Hepatocyte (in vitro differentiated cells): ENCODE results near the gene NCBP3. TPM values are rescaled to one million over a fixed set of nuclear protein-coding genes. Genes with fewer than 3 reads are reported as not detected.

Experiments used
- DNase-seq: peaks from one replicate; pipeline ENCODE4 v3.0.0-alpha.2; 2016; ENCODE audit warnings: low spot score
- H2AFZ ChIP-seq: fragments of 200-600 bp; sonication (generic); 2 replicates; pipeline ENCODE4 v1.6.0; 2016; ENCODE audit warnings: antibody characterized with exemption, mild to moderate bottlenecking
- H3K27ac ChIP-seq: fragments of 200-600 bp; sonication (generic); 2 replicates; pipeline ENCODE4 v1.5.1; 2016; ENCODE audit warnings: mild to moderate bottlenecking
- H3K27me3 ChIP-seq: fragments of 200-600 bp; sonication (generic); 2 replicates; pipeline ENCODE4 v1.6.1; 2016
- H3K36me3 ChIP-seq: fragments of 200-600 bp; sonication (generic); replicated peaks from 2 replicates; pipeline ENCODE4 v1.5.1; 2016; ENCODE audit warnings: low read depth; ENCODE audit not compliant: insufficient read depth
- H3K4me1 ChIP-seq: fragments of 200-600 bp; sonication (generic); 2 replicates; pipeline ENCODE4 v1.5.1; 2016; ENCODE audit warnings: mild to moderate bottlenecking, moderate library complexity; ENCODE audit not compliant: insufficient read depth
- H3K4me2 ChIP-seq: fragments of 200-600 bp; sonication (generic); 2 replicates; pipeline ENCODE4 v1.6.0; 2016
- H3K4me3 ChIP-seq: fragments of 200-600 bp; sonication (generic); 2 replicates; pipeline ENCODE4 v1.5.1; 2016; ENCODE audit warnings: mild to moderate bottlenecking
- H3K79me2 ChIP-seq: fragments of 200-600 bp; sonication (generic); 2 replicates; pipeline ENCODE4 v1.6.0; 2017; ENCODE audit warnings: mild to moderate bottlenecking
- H3K9me2 ChIP-seq: fragments of 200-600 bp; sonication (generic); replicated peaks from 2 replicates; pipeline ENCODE4 v1.6.0; 2017; ENCODE audit warnings: mild to moderate bottlenecking; ENCODE audit not compliant: insufficient read depth
- H3K9me3 ChIP-seq: fragments of 200-600 bp; sonication (generic); 2 replicates; pipeline ENCODE4 v1.5.1; 2016; ENCODE audit warnings: low read depth, mild to moderate bottlenecking
- H4K20me1 ChIP-seq: fragments of 200-600 bp; sonication (generic); 2 replicates; pipeline ENCODE4 v1.6.0; 2016; ENCODE audit warnings: mild to moderate bottlenecking; ENCODE audit not compliant: insufficient read depth, poor library complexity, severe bottlenecking
- CTCF ChIP-seq: fragments of 200-600 bp; sonication (generic); IDR thresholded peaks from 2 replicates; pipeline ENCODE4 v1.5.1; 2016; ENCODE audit warnings: antibody characterized with exemption, mild to moderate bottlenecking; ENCODE audit not compliant: poor library complexity
- EZH2 ChIP-seq: fragments of 200-600 bp; sonication (generic); IDR thresholded peaks from 2 replicates; pipeline ENCODE4 v1.6.1; 2016; ENCODE audit warnings: antibody characterized with exemption, mild to moderate bottlenecking, borderline replicate concordance
- EZH2phosphoT487 ChIP-seq: fragments of 200-600 bp; sonication (generic); IDR thresholded peaks from one replicate; pipeline ENCODE4 v1.6.1; 2018; ENCODE audit warnings: antibody characterized with exemption, mild to moderate bottlenecking, low read depth, moderate library complexity; ENCODE audit not compliant: unreplicated experiment, severe bottlenecking
- WGBS: methylation state at CpG from one replicate; pipeline ENCODE4 v1.1.6; 2016; ENCODE audit warnings: low lambda C conversion rate; ENCODE audit errors: missing lambda C conversion rate; 5-methylcytosine and 5-hydroxymethylcytosine counted together
- polyA plus RNA-seq: library from polyadenylated mRNA; unstranded; fragments of >200 nt; fragmentation: Nextera tagmentation; extraction: Ambion mirVana; gene quantifications from 2 replicates; pipeline ENCODE4 v1.2.1, GENCODE V29; 2016
- total RNA-seq: library from RNA; depleted of rRNA; stranded (reverse); fragments of >200 nt; gene quantifications from 2 replicates; pipeline ENCODE4 v1.2.3, GENCODE V29; 2014

NCBP3 gene
- total and polyA plus RNA-seq, 2 experiments from 2014 or later, result 20.6 to 31.8 TPM

GRCh38 chr17:3814361-3814760 is 31.7 kb downstream of the NCBP3 start:
- Histone ChIP-seq H3K9me3 (no peaks in the 10 kb centered on the region), H3K79me2 (no peaks in the 10 kb centered on the region), H3K36me3 (no peaks in the 10 kb centered on the region), H2AFZ (no peak overlapping the region), H3K27ac (no peak overlapping the region), H3K4me3 (no peak overlapping the region), H3K27me3 (no peaks in the 10 kb centered on the region), H4K20me1 (no peaks in the 10 kb centered on the region), H3K4me2 (no peak overlapping the region), H3K9me2 (no peaks in the 10 kb centered on the region), H3K4me1 (no peaks in the 10 kb centered on the region)
- DNase-seq, result no peak
- 95% methylated on average over 13 of the region's 13 CpGs for WGBS
- TF ChIP-seq EZH2phosphoT487 (no peak), CTCF (no peak), EZH2 (no peak)

- Histone ChIP-seq H3K4me2 (no peak overlapping the region), H3K9me3 (no peaks in the 10 kb centered on the region), H3K27ac (no peak overlapping the region), H3K36me3 (no peaks in the 10 kb centered on the region), H3K27me3 (no peaks in the 10 kb centered on the region), H3K79me2 (no peaks in the 10 kb centered on the region), H2AFZ (no peak overlapping the region), H3K9me2 (no peaks in the 10 kb centered on the region), H3K4me1 (no peaks in the 10 kb centered on the region), H3K4me3 (no peak overlapping the region), H4K20me1 (no peaks in the 10 kb centered on the region)
- 96% methylated on average over 15 of the region's 15 CpGs for WGBS
- no peak for TF ChIP-seq CTCF
- TF ChIP-seq EZH2, result no peak
- no peak for TF ChIP-seq EZH2phosphoT487
- no peak for DNase-seq
These were observed 32.9 kb downstream of the NCBP3 start for GRCh38 chr17:3813171-3813570.

GRCh38 chr17:3812771-3813170 is 33.3 kb downstream of the NCBP3 start:
- DNase-seq, result no peak
- no peak overlapping the region for H3K4me3 ChIP-seq
- 96% methylated on average over 12 of the region's 12 CpGs for WGBS
- H3K9me2 ChIP-seq, result no peaks in the 10 kb centered on the region
- no peaks in the 10 kb centered on the region for H3K9me3 ChIP-seq
- no peak overlapping the region for H3K27ac ChIP-seq
- H4K20me1 ChIP-seq, result no peaks in the 10 kb centered on the region
- no peaks in the 10 kb centered on the region for H3K27me3 ChIP-seq
- H2AFZ ChIP-seq, result no peak overlapping the region
- H3K4me2 ChIP-seq, result no peak overlapping the region
- H3K79me2 ChIP-seq, result no peaks in the 10 kb centered on the region
- H3K4me1 ChIP-seq, result no peaks in the 10 kb centered on the region
- TF ChIP-seq EZH2phosphoT487, result no peak
- TF ChIP-seq CTCF, result no peak
- TF ChIP-seq EZH2, result no peak
- H3K36me3 ChIP-seq, result no peaks in the 10 kb centered on the region

- Histone ChIP-seq H3K79me2 (no peaks in the 10 kb centered on the region), H3K4me2 (no peak overlapping the region), H3K9me3 (no peaks in the 10 kb centered on the region), H3K27me3 (no peaks in the 10 kb centered on the region), H3K4me1 (no peaks in the 10 kb centered on the region), H3K27ac (no peak overlapping the region), H3K9me2 (no peaks in the 10 kb centered on the region), H4K20me1 (no peaks in the 10 kb centered on the region), H3K36me3 (no peaks in the 10 kb centered on the region), H3K4me3 (no peak overlapping the region), H2AFZ (no peak overlapping the region)
- TF ChIP-seq CTCF (no peak), EZH2 (no peak), EZH2phosphoT487 (no peak)
- 94% methylated on average over 10 of the region's 10 CpGs for WGBS
- DNase-seq, result no peak
These were observed 33.8 kb downstream of the NCBP3 start for GRCh38 chr17:3812284-3812683.
